ENCODE results near the gene ZBTB40.

- TF ChIP-seq CTCF (IDR thresholded peaks at IDR 0.05; ENCODE audit: low read length): no peak
- no peak for TF ChIP-seq EZH2 (optimal IDR thresholded peaks at IDR 0.05; ENCODE audit: low read depth, low read length)
- TF ChIP-seq EZH2phosphoT487 (IDR thresholded peaks at IDR 0.05; ENCODE audit: low read length): no peak
These were observed 14.0 kb downstream of the ZBTB40 start for GRCh38 chr1:22465671-22466070.
